Measurements from ENCODE around the gene LY9. TPM values are rescaled to one million over a fixed set of nuclear protein-coding genes. Genes with fewer than 3 reads are reported as not detected.

The LY9 gene
- total RNA-seq, 1 experiment from 2014 or later, result 1.7 TPM

DNA sequence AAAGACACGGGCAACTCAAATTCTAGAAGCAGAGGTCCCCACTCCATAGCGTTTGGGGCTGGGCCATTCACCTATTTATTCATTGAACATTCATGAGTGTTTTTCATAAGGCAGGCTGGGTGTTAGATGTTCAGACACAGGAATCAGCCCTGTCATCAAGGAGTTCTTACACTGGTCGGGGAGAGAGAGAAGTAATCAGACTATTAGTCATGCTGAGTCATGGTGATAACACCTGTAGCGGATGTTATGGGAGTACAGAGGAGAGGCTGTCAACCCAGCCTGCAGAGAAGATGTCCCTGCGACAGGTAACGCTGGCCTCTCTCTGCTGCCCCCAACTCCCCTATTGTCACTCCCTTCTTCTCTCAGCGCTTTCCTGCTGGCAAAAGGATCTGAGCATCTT is 17.2 kb downstream of the LY9 start:
- no peak for DNase-seq
- H3K9me2 ChIP-seq (replicated peaks; ENCODE audit: insufficient read depth, low read length), result no peaks in the 10 kb centered on the region
- H3K4me1 ChIP-seq (ENCODE audit: low read length), result no peaks in the 10 kb centered on the region
- H3K27me3 ChIP-seq (ENCODE audit: low read length), result no peaks in the 10 kb centered on the region
- H3K36me3 ChIP-seq (ENCODE audit: insufficient read depth, low read length), result no peaks in the 10 kb centered on the region
- H3K79me2 ChIP-seq (ENCODE audit: low read length), result no peaks in the 10 kb centered on the region
- H3K9me3 ChIP-seq (ENCODE audit: low read length), result no peaks in the 10 kb centered on the region; the same call in 1 of the 2 replicates
- no peak overlapping the region for H3K27ac ChIP-seq (ENCODE audit: low read length)
- no peak overlapping the region for H2AFZ ChIP-seq (ENCODE audit: low read length)
- H3K4me2 ChIP-seq (ENCODE audit: low read depth, low read length, poor library complexity, severe bottlenecking), result no peak overlapping the region
- no peak overlapping the region for H3K4me3 ChIP-seq (ENCODE audit: low read length)
- no peaks in the 10 kb centered on the region for H4K20me1 ChIP-seq (ENCODE audit: insufficient read depth, low read depth, low read length)
- H3K9ac ChIP-seq (ENCODE audit: low read length), result no peak overlapping the region

GRCh38 chr1:160814316-160814715 is 18.3 kb downstream of the LY9 start:
- H2AFZ ChIP-seq (ENCODE audit: low read length), result no peak overlapping the region
- no peaks in the 10 kb centered on the region for H3K36me3 ChIP-seq (ENCODE audit: insufficient read depth, low read length)
- no peak overlapping the region for H3K4me3 ChIP-seq (ENCODE audit: low read length)
- no peaks in the 10 kb centered on the region for H3K27me3 ChIP-seq (ENCODE audit: low read length)
- no peak overlapping the region for H3K4me2 ChIP-seq (ENCODE audit: low read depth, low read length, poor library complexity, severe bottlenecking)
- no peaks in the 10 kb centered on the region for H3K79me2 ChIP-seq (ENCODE audit: low read length)
- no peak overlapping the region for H3K9ac ChIP-seq (ENCODE audit: low read length)
- H3K4me1 ChIP-seq (ENCODE audit: low read length), result no peaks in the 10 kb centered on the region
- H3K9me2 ChIP-seq (replicated peaks; ENCODE audit: insufficient read depth, low read length), result no peaks in the 10 kb centered on the region
- H3K9me3 ChIP-seq (ENCODE audit: low read length), result no peaks in the 10 kb centered on the region
- no peak overlapping the region for H3K27ac ChIP-seq (ENCODE audit: low read length)
- no peaks in the 10 kb centered on the region for H4K20me1 ChIP-seq (ENCODE audit: insufficient read depth, low read depth, low read length)
- no peak for DNase-seq

GRCh38 chr1:160814856-160815255 is 18.9 kb downstream of the LY9 start:
- H3K4me2 ChIP-seq (ENCODE audit: low read depth, low read length, poor library complexity, severe bottlenecking), result no peak overlapping the region
- no peak overlapping the region for H2AFZ ChIP-seq (ENCODE audit: low read length)
- H3K9me3 ChIP-seq (ENCODE audit: low read length), result no peaks in the 10 kb centered on the region
- no peaks in the 10 kb centered on the region for H3K79me2 ChIP-seq (ENCODE audit: low read length)
- H3K9ac ChIP-seq (ENCODE audit: low read length), result no peak overlapping the region
- no peaks in the 10 kb centered on the region for H4K20me1 ChIP-seq (ENCODE audit: insufficient read depth, low read depth, low read length)
- no peak overlapping the region for H3K27ac ChIP-seq (ENCODE audit: low read length)
- no peaks in the 10 kb centered on the region for H3K4me1 ChIP-seq (ENCODE audit: low read length)
- H3K27me3 ChIP-seq (ENCODE audit: low read length), result no peaks in the 10 kb centered on the region
- no peaks in the 10 kb centered on the region for H3K36me3 ChIP-seq (ENCODE audit: insufficient read depth, low read length)
- H3K9me2 ChIP-seq (replicated peaks; ENCODE audit: insufficient read depth, low read length), result no peaks in the 10 kb centered on the region
- DNase-seq, result no peak
- H3K4me3 ChIP-seq (ENCODE audit: low read length), result no peak overlapping the region

DNA sequence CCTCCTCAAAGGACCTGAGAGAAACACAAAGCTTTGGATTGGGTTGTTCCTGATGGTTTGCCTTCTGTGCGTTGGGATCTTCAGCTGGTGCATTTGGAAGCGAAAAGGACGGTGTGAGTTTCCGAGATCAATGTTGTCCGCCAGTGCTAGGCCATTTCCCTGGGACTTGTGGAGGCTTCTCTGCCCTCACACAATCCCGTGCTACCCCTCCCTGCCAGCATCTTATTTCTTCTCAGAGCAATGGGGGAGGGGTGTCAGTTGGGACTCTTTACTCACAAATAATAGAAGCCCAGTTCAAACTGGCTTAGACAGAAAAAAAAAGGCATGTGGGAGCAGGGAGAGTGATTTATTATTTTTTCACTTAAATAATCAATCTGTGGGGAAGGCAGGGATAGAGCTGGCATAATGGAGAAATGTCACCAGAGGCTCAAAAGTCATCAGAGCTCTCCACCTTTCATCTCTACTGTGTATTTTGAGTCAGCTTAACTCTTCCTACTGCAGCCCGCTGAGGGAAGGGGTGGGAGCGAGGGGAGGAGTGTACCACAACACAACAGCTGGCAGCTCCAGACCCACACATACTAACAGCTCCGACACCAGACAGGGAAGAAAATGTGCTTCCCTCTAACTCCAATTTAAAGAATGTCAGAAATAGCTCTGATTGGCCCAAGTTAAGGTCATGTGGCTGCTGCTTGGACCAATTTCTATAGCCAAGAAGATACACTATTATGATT is 22.4 kb downstream of the LY9 start:
- Histone ChIP-seq H2AFZ (ENCODE audit: low read length) (no peak overlapping the region), H3K36me3 (ENCODE audit: insufficient read depth, low read length) (no peaks in the 10 kb centered on the region), H3K4me1 (ENCODE audit: low read length) (no peaks in the 10 kb centered on the region), H3K79me2 (ENCODE audit: low read length) (no peaks in the 10 kb centered on the region), H4K20me1 (ENCODE audit: insufficient read depth, low read depth, low read length) (no peaks in the 10 kb centered on the region), H3K9me3 (ENCODE audit: low read length) (no peaks in the 10 kb centered on the region), H3K4me3 (ENCODE audit: low read length) (no peak overlapping the region), H3K27ac (ENCODE audit: low read length) (no peak overlapping the region), H3K27me3 (ENCODE audit: low read length) (no peaks in the 10 kb centered on the region), H3K9me2 (replicated peaks; ENCODE audit: insufficient read depth, low read length) (no peaks in the 10 kb centered on the region), H3K9ac (ENCODE audit: low read length) (no peak overlapping the region), H3K4me2 (ENCODE audit: low read depth, low read length, poor library complexity, severe bottlenecking) (no peak overlapping the region)
- DNase-seq, result no peak

DNA sequence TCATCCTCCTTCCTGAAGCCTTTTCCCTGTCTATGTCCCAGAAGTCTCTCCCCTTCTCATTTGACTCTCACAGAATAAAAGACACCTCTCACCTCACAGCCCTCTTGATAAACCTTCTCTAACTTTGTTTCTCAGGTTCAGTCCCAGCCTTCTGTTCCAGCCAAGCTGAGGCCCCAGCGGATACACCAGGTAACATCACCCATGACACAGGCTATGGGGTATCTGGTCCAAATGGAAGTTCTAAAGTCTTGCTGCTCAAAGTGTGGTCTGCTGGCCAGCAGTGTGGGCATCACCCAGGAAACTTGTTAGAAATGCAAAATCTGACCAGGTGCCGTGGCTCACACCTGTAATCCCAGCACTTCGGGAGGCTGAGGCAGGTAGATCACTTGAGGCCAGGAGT is 23.2 kb downstream of the LY9 start:
- H3K9ac ChIP-seq (ENCODE audit: low read length), result no peak overlapping the region
- no peaks in the 10 kb centered on the region for H4K20me1 ChIP-seq (ENCODE audit: insufficient read depth, low read depth, low read length)
- no peak overlapping the region for H2AFZ ChIP-seq (ENCODE audit: low read length)
- H3K4me3 ChIP-seq (ENCODE audit: low read length), result no peak overlapping the region
- H3K9me2 ChIP-seq (replicated peaks; ENCODE audit: insufficient read depth, low read length), result no peaks in the 10 kb centered on the region
- no peaks in the 10 kb centered on the region for H3K27me3 ChIP-seq (ENCODE audit: low read length)
- H3K4me2 ChIP-seq (ENCODE audit: low read depth, low read length, poor library complexity, severe bottlenecking), result no peak overlapping the region
- no peaks in the 10 kb centered on the region for H3K36me3 ChIP-seq (ENCODE audit: insufficient read depth, low read length)
- no peaks in the 10 kb centered on the region for H3K9me3 ChIP-seq (ENCODE audit: low read length)
- H3K27ac ChIP-seq (ENCODE audit: low read length), result no peak overlapping the region
- H3K79me2 ChIP-seq (ENCODE audit: low read length), result no peaks in the 10 kb centered on the region
- no peak for DNase-seq
- H3K4me1 ChIP-seq (ENCODE audit: low read length), result no peaks in the 10 kb centered on the region

DNA sequence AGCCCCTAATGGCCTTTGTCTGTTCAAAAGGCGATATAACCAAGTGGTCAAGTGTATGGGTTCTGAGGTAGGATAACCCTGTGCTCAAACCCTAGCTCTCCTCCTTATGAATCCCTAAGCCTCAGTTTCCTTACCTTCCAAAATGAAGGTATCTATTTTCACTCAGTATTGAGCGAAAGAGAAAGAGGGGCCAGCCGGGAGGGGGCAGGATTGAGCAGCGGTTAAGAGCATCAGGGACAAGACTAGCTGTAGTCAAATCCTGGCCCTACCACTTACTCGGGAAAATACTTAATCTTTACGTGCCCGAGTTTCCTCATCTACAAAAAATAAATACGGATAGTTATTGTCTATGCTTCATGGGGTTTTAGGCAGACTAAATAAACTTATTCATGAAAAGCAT is 25.7 kb downstream of the LY9 start:
- Histone ChIP-seq H3K4me3 (ENCODE audit: low read length) (no peak overlapping the region), H3K4me1 (ENCODE audit: low read length) (no peaks in the 10 kb centered on the region), H3K27me3 (ENCODE audit: low read length) (no peaks in the 10 kb centered on the region), H4K20me1 (ENCODE audit: insufficient read depth, low read depth, low read length) (no peaks in the 10 kb centered on the region), H3K9me3 (ENCODE audit: low read length) (no peaks in the 10 kb centered on the region), H3K9ac (ENCODE audit: low read length) (no peak overlapping the region), H3K27ac (ENCODE audit: low read length) (no peak overlapping the region), H3K36me3 (ENCODE audit: insufficient read depth, low read length) (no peaks in the 10 kb centered on the region), H3K79me2 (ENCODE audit: low read length) (no peaks in the 10 kb centered on the region), H3K9me2 (replicated peaks; ENCODE audit: insufficient read depth, low read length) (no peaks in the 10 kb centered on the region), H2AFZ (ENCODE audit: low read length) (no peak overlapping the region), H3K4me2 (ENCODE audit: low read depth, low read length, poor library complexity, severe bottlenecking) (no peak overlapping the region)
- DNase-seq, result no peak

DNA sequence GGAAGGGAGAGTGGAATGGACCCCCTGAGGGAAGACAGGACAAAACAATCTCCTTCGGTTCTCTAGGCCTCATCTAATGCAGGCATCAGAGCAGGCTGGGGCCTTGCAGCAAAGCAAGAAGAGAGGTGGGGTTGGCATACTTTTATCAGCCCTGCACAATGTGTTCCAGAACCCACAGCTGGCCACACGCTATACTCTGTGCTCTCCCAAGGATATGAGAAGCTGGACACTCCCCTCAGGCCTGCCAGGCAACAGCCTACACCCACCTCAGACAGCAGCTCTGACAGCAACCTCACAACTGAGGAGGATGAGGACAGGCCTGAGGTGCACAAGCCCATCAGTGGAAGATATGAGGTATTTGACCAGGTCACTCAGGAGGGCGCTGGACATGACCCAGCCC is 27.3 kb downstream of the LY9 start:
- Histone ChIP-seq H3K4me1 (ENCODE audit: low read length) (no peaks in the 10 kb centered on the region), H3K9me2 (replicated peaks; ENCODE audit: insufficient read depth, low read length) (no peaks in the 10 kb centered on the region), H4K20me1 (ENCODE audit: insufficient read depth, low read depth, low read length) (no peaks in the 10 kb centered on the region), H3K9me3 (ENCODE audit: low read length) (no peaks in the 10 kb centered on the region), H3K4me2 (ENCODE audit: low read depth, low read length, poor library complexity, severe bottlenecking) (no peak overlapping the region), H3K27ac (ENCODE audit: low read length) (no peak overlapping the region), H3K36me3 (ENCODE audit: insufficient read depth, low read length) (no peaks in the 10 kb centered on the region), H3K79me2 (ENCODE audit: low read length) (no peaks in the 10 kb centered on the region), H3K9ac (ENCODE audit: low read length) (no peak overlapping the region), H3K4me3 (ENCODE audit: low read length) (no peak overlapping the region), H3K27me3 (ENCODE audit: low read length) (no peaks in the 10 kb centered on the region), H2AFZ (ENCODE audit: low read length) (no peak overlapping the region)
- DNase-seq, result no peak

DNA sequence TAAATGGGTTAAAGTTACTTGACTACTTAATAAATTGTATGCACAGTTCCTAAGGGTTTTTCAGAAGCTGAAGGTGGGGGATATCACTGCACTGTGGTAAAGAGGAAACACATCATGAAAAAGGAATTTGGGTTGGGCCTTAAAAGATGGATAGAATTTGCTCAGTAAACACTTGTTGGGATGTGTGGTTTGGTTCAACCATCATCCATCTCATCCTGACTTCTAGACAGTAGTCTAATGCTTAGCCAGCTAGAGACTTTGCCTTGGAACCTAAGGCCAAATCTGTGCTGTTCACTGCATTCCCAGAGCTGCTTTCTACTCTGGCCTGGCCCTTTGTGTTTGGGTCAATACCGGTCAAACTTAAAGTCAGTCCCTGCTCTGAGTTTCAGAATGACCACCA is 30.6 kb downstream of the LY9 start:
- H3K9me3 ChIP-seq (ENCODE audit: low read length), result no peaks in the 10 kb centered on the region
- H3K4me1 ChIP-seq (ENCODE audit: low read length), result no peaks in the 10 kb centered on the region
- no peaks in the 10 kb centered on the region for H3K27me3 ChIP-seq (ENCODE audit: low read length)
- H3K36me3 ChIP-seq (ENCODE audit: insufficient read depth, low read length), result no peaks in the 10 kb centered on the region
- no peaks in the 10 kb centered on the region for H3K79me2 ChIP-seq (ENCODE audit: low read length)
- no peak overlapping the region for H3K4me3 ChIP-seq (ENCODE audit: low read length)
- no peak for DNase-seq
- no peak overlapping the region for H3K4me2 ChIP-seq (ENCODE audit: low read depth, low read length, poor library complexity, severe bottlenecking)
- H3K9ac ChIP-seq (ENCODE audit: low read length), result no peak overlapping the region
- H2AFZ ChIP-seq (ENCODE audit: low read length), result no peak overlapping the region
- no peaks in the 10 kb centered on the region for H4K20me1 ChIP-seq (ENCODE audit: insufficient read depth, low read depth, low read length)
- no peak overlapping the region for H3K27ac ChIP-seq (ENCODE audit: low read length)
- H3K9me2 ChIP-seq (replicated peaks; ENCODE audit: insufficient read depth, low read length), result no peaks in the 10 kb centered on the region

Data from Karpas-422 (cell line).